Pons (tissue), 1 donor: ENCODE measurements around the gene DENND1B.

Experiments used
- DNase-seq: peaks from one replicate; pipeline ENCODE4 v3.0.0-alpha.2; 2016; ENCODE audit warnings: low spot score

The DENND1B gene

GRCh38 chr1:197467881-197468280, 307.4 kb downstream of the DENND1B start:
- DNase-seq, result no peak

GRCh38 chr1:197466813-197467212, 308.5 kb downstream of the DENND1B start:
- no peak for DNase-seq

- DNase-seq, result no peak
These were observed 309.6 kb downstream of the DENND1B start for GRCh38 chr1:197465528-197466327.

- peak; percentile 24 for DNase-seq
These were observed 311.2 kb downstream of the DENND1B start for GRCh38 chr1:197464044-197464443.

GRCh38 chr1:197463142-197463541, 312.1 kb downstream of the DENND1B start:
- DNase-seq, result no peak

- DNase-seq, result no peak
These were observed 312.7 kb downstream of the DENND1B start for GRCh38 chr1:197462539-197462938.
